ENCODE measurements around the gene MEGF9. TPM values are rescaled to one million over a fixed set of nuclear protein-coding genes. Genes with fewer than 3 reads are reported as not detected.

MEGF9 gene
- total RNA-seq, 3 donors from 2014 or later = 22.0 to 30.3 (median 27.2) TPM

- TF ChIP-seq POLR2AphosphoS5 (IDR thresholded peaks at IDR 0.05) = no peak
- TF ChIP-seq CTCF (IDR thresholded peaks at IDR 0.05) = no peak
- no peak for TF ChIP-seq POLR2A (IDR thresholded peaks at IDR 0.05)
- no peaks in the 10 kb centered on the region for H3K27me3 ChIP-seq
- no peaks in the 10 kb centered on the region for H3K36me3 ChIP-seq
- no peak for DNase-seq (ENCODE audit: low spot score in 2 of 2)
- H3K4me3 ChIP-seq = peak overlapping the region; percentile 91 to 93 (median 91)
- H3K27ac ChIP-seq = peak overlapping the region; percentile 84 to 87
- intact Hi-C loops (cut with DNase I; ENCODE audit: low total_unique reads) = no loop called here
- no peaks in the 10 kb centered on the region for H3K4me1 ChIP-seq
- H3K9me3 ChIP-seq = no peaks in the 10 kb centered on the region
Measured at GRCh38 chr9:120711841-120712538, 2.3 kb downstream of the MEGF9 start.

DNA sequence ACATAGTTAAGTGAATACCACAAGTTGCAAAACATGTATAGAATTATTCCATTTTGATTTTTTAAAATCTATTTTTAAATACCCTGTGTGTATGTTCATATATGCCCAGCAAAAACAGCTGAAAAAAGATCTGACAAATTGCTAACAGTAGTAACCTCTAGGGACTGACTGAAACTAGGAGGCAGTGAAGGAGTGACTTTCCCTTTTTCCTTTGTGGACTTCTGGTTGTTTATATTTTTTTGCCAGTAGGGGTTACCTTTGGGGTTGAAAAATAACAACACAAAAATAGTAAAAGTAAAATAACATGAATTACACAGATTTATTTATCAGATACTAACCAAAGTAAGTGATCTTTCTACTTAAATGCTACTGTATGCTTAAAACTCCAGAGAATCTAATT lies 2.9 kb downstream of the MEGF9 start:
- no peak for DNase-seq (ENCODE audit: low spot score in 2 of 2)
- H3K27ac ChIP-seq = peak overlapping the region; percentile 84 to 87
- no peaks in the 10 kb centered on the region for H3K4me1 ChIP-seq
- TF ChIP-seq CTCF (IDR thresholded peaks at IDR 0.05) (peak in 1 of 3 donors; percentile 16), POLR2AphosphoS5 (IDR thresholded peaks at IDR 0.05) (no peak), POLR2A (IDR thresholded peaks at IDR 0.05) (no peak)
- H3K9me3 ChIP-seq = no peaks in the 10 kb centered on the region
- intact Hi-C loops (cut with DNase I; ENCODE audit: low total_unique reads) = no loop called here
- H3K36me3 ChIP-seq = no peaks in the 10 kb centered on the region
- peak overlapping the region in 2 of 3 donors; percentile 91 for H3K4me3 ChIP-seq
- no peaks in the 10 kb centered on the region for H3K27me3 ChIP-seq

GRCh38 chr9:120710110-120710981 lies 3.9 kb downstream of the MEGF9 start:
- peak overlapping the region; percentile 23 to 63 (median 53) for H3K4me3 ChIP-seq
- H3K27me3 ChIP-seq = no peaks in the 10 kb centered on the region
- DNase-seq (ENCODE audit: low spot score in 2 of 2) = no peak
- no peaks in the 10 kb centered on the region for H3K4me1 ChIP-seq
- H3K36me3 ChIP-seq = no peaks in the 10 kb centered on the region
- intact Hi-C loops (cut with DNase I; ENCODE audit: low total_unique reads) = no loop called here
- TF ChIP-seq CTCF (IDR thresholded peaks at IDR 0.05) (no peak), POLR2A (IDR thresholded peaks at IDR 0.05) (no peak), POLR2AphosphoS5 (IDR thresholded peaks at IDR 0.05) (peak in 1 of 3 donors; percentile 29)
- no peaks in the 10 kb centered on the region for H3K9me3 ChIP-seq
- peak overlapping the region; percentile 84 to 86 for H3K27ac ChIP-seq

DNA sequence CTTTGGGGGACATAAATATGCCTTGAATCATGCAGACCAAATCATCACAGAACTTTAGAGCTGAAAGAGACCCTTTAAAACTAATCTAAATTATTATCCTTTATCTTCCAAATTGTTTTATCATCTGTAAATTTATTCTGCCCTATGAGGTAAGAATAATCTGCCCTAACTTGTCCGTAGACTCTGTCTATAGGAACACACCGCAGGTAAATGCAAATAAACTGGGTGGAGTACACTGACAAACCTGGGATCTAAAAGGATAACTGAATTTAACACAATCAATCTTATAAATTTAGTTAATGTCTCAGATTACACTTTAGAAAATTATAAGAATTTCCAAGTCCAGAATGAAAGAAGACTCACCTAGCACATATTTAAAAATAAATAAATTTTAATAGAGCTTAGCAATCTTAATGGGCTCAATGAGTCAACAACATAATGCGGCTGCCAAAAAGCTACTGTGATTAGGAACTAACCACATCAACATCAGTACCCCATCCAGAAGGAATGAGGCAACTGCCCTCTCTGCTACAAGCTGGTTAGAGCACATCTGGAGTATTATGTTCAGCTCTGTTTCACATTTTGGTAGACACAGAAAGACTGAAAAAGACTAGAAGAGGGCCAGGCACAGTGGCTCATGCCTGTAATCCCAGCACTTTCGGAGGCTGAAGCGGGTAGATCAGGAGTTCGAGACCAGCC lies 5.6 kb downstream of the MEGF9 start:
- H3K36me3 ChIP-seq = no peaks in the 10 kb centered on the region
- intact Hi-C loops (cut with DNase I; ENCODE audit: low total_unique reads) = no loop called here
- no peak overlapping the region for H3K27ac ChIP-seq
- no peaks in the 10 kb centered on the region for H3K27me3 ChIP-seq
- no peaks in the 10 kb centered on the region for H3K9me3 ChIP-seq
- no peak for DNase-seq (ENCODE audit: low spot score in 2 of 2)
- H3K4me3 ChIP-seq = no peak overlapping the region
- no peaks in the 10 kb centered on the region for H3K4me1 ChIP-seq
- TF ChIP-seq POLR2AphosphoS5 (IDR thresholded peaks at IDR 0.05) (no peak), POLR2A (IDR thresholded peaks at IDR 0.05) (no peak), CTCF (IDR thresholded peaks at IDR 0.05) (no peak)
